Brain microvascular endothelial cell (primary cell): ENCODE data around the gene TMEM108.

Source experiments
- DNase-seq: peaks from one replicate; pipeline ENCODE4 v3.0.0-alpha.2; 2020
- H3K27ac ChIP-seq: fragments of 250-450 bp; sonication (Bioruptor Pico); 2 replicates; pipeline ENCODE4 v1.5.1; 2020; ENCODE audit warnings: mild to moderate bottlenecking, moderate library complexity
- H3K27me3 ChIP-seq: fragments of 250-450 bp; sonication (Bioruptor Pico); replicated peaks from 2 replicates; pipeline ENCODE4 v1.5.1; 2020; ENCODE audit warnings: mild to moderate bottlenecking
- H3K36me3 ChIP-seq: fragments of 250-450 bp; sonication (Bioruptor Pico); replicated peaks from 2 replicates; pipeline ENCODE4 v1.5.1; 2020; ENCODE audit warnings: mild to moderate bottlenecking
- H3K4me3 ChIP-seq: 2 replicates; pipeline ENCODE4 v1.5.1; 2011; ENCODE audit warnings: low read depth, mild to moderate bottlenecking, control low read depth, low read length, moderate library complexity
- CTCF ChIP-seq: IDR thresholded peaks from 2 replicates; pipeline ENCODE4 v1.5.1; 2011; ENCODE audit warnings: low read depth, mild to moderate bottlenecking, moderate library complexity, low read length, control low read depth, inconsistent platforms; ENCODE audit errors: missing control alignments
- in situ Hi-C: cut with HindIII; loops from 2 replicates; pipeline ENCODE4 v1.10.0; 2017; ENCODE audit warnings: low sequenced_read_pairs, low pct_ligation_motif_present

TMEM108 gene

GRCh38 chr3:133301731-133302130 lies 263.5 kb downstream of the TMEM108 start:
- Histone ChIP-seq H3K4me3 (no peak overlapping the region), H3K36me3 (no peaks in the 10 kb centered on the region), H3K27ac (peak overlapping the region; percentile 75), H3K27me3 (no peaks in the 10 kb centered on the region)
- in situ Hi-C loops: no loop called here
- DNase-seq: peak; percentile 65
- TF ChIP-seq CTCF: no peak

- Histone ChIP-seq H3K27ac (peak overlapping the region; percentile 7), H3K4me3 (no peak overlapping the region), H3K36me3 (no peaks in the 10 kb centered on the region), H3K27me3 (no peaks in the 10 kb centered on the region)
- no peak for DNase-seq
- in situ Hi-C loops: no loop called here
- TF ChIP-seq CTCF: no peak
Measured at GRCh38 chr3:133303430-133303829, 265.2 kb downstream of the TMEM108 start.

- H3K27me3 ChIP-seq: no peaks in the 10 kb centered on the region
- in situ Hi-C loops: no loop called here
- TF ChIP-seq CTCF: no peak
- no peak overlapping the region for H3K27ac ChIP-seq
- no peak overlapping the region for H3K4me3 ChIP-seq
- H3K36me3 ChIP-seq: no peaks in the 10 kb centered on the region
- DNase-seq: no peak
Measured at GRCh38 chr3:133317866-133318265, 279.7 kb downstream of the TMEM108 start.

GRCh38 chr3:133328373-133328772 lies 290.2 kb downstream of the TMEM108 start:
- Histone ChIP-seq H3K27ac (no peak overlapping the region), H3K4me3 (no peak overlapping the region), H3K36me3 (no peaks in the 10 kb centered on the region), H3K27me3 (no peaks in the 10 kb centered on the region)
- in situ Hi-C loops: no loop called here
- no peak for DNase-seq
- TF ChIP-seq CTCF: no peak

- DNase-seq: no peak
- TF ChIP-seq CTCF: no peak
- in situ Hi-C loops: no loop called here
- Histone ChIP-seq H3K4me3 (no peak overlapping the region), H3K27me3 (no peaks in the 10 kb centered on the region), H3K27ac (no peak overlapping the region), H3K36me3 (no peaks in the 10 kb centered on the region)
Measured at GRCh38 chr3:133329626-133330025, 291.4 kb downstream of the TMEM108 start.

- H3K36me3 ChIP-seq: no peaks in the 10 kb centered on the region
- no peak for DNase-seq
- in situ Hi-C loops: no loop called here
- TF ChIP-seq CTCF: no peak
- no peaks in the 10 kb centered on the region for H3K27me3 ChIP-seq
- no peak overlapping the region for H3K27ac ChIP-seq
- H3K4me3 ChIP-seq: no peak overlapping the region
Measured at GRCh38 chr3:133330065-133330464, 291.9 kb downstream of the TMEM108 start.
